HG03575 (cell line): ENCODE measurements around the gene TIGD1.

Source experiments
- ATAC-seq: cut with Tn5 transposase; IDR thresholded peaks from one replicate; pipeline ENCODE4 v1.9.1; 2021; ENCODE audit not compliant: unreplicated experiment, insufficient number of reproducible peaks, low FRiP score; ENCODE audit errors: extremely low read depth

The TIGD1 gene

DNA sequence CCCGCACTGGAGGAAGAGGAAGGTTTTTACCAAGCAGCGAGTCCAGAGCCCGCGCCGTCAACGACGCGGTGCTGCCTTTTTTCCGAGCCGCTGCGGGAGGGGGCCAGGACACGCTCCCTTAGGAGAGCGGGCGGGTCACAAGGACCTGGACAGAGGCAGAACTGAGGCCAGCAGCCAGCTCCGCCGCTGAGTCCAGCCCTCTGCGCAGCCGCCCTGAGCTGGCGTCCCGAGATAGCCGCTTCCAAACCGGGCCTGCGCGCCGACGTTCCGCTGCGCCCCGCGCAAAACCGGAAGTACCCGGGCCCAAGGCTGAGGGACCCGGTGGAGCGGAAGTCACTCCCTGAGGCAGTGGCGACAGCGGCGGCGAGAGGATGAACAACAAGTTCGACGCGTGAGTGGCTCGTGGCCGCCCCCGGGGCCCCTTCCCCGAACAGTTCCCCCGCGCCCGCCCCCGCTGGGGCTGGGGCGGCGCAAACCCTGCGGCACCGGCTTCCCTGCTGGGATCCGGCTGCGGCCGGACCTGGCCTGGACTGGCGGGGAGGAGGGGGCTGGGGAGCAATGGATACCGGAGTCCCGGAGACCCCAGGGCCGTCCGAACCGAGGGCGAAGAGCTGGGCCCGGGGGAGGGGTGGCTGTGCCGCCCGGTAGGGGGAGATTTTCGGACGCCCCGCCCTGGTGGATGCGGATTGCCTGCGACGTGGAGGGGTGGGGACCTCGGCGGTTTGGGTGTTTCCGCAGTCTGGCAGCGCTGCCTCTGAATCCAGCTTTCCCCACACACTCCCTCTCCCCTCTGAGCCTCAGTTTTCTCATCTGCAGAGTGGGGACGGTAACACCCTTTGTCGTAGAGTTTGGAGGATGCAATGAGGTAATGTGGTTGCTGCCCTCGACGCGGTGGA, at the start of gene TIGD1, which contains the start of gene EIF4E2:
Gene TIGD1 (minus strand): TSS at position 204 of the 896 bp plus-strand sequence. CDS start 675 bp downstream, outside the sequence.
Gene EIF4E2 (plus strand): TSS at position 336 of the 896 bp plus-strand sequence. CDS start 36 bp downstream, at position 372.
- peak; percentile 74 for ATAC-seq

DNA sequence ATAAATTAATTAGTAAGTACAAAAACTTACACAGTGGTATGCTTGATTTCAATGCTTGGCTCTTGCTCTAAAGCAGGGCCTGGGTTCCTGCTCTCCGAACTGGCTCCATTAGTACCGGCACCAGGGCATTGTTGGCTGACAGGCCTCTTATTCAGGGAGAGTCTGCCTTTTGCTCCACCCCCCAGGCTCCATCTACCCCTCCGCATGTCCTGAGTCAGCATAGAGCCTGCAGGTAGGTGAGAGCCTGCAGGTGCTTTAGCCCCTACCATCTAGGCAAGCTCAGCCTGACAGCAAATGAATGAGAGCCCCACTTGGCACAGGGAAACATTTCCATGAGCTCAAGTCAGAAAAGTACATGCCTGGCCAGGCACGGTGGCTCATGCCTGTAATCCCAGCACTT, 47.9 kb upstream of the TIGD1 start:
- no peak for ATAC-seq

DNA sequence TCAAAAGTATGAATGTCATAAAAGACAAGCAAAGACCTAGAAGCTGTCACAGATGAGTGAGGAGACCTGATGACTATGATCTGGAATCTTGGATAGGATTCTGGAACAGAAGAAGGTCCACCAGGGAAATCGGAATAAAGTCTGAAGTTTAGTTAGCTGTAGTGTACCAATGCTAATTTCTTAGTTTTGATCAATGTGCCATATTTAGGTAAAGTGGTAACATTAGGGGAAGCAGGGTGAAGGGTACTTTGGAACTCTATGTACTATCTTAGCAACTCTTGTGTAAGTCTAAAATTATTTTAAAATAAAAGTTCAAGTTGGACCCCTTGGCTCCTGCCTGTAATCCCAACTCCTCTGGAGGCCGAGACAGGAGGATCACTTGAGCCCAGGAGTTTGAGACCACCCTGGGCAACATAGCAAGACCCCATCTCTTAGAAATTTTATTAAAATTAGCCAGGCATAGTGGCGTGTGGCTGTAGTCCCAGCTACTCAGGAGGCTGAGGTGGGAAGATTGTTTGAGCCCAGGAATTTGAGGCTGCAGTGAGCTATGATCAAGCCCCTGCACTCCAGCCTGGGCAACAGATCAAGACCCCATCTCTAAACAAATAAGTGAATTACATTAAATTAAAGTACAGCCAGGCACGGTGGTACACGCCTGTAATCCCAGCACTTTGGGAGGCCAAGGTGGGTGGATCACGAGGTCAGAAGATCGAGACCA, 47.2 kb upstream of the TIGD1 start:
- no peak for ATAC-seq

DNA sequence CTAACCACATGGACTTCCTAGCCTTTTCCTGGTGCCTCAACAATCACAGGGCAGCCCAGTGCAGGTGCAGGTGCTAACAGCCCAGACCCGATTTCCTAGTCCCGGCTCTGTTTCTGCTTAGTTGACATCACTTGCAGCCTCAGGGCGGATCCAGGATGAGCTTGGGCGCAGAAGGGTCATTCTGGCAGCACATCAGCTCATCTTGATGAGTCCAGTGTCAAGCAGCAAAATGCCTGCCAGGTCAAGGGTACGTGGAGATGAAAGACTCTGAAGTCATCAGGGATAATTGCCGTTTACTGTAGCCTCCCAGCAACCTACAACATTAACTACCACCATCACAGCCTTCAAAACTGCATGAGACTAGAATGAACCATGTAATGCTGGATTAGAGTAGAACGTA, 43.6 kb upstream of the TIGD1 start:
- ATAC-seq, result no peak

DNA sequence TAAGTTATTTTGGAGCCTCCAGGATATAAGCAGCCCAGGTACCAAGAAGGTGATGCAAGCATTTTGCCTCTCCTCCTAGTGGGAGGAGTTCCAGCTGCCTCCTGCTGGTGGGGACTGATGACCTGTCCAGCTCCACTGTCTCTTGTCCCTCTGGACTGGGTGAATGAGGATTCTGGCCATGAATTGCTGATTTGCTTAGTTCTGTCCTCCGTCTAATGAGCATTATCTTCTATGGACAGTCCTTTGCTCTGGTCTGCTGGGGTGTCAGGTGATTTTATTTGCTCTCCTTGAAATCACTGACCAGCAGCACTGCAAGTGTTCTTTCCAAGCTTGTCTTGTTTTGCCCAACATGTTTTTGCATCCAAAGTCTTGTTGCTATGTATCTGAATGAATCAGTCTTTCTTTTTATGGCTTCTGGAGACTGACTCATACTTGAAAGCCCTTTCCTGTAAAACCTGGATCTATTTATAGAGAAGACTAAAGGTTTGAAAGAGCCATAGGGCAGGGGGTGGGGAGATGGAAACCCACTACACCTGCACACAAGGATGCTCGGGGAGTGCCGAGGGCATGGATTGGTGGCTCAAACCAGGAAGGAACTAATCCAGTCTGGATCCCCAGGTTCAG, 42.5 kb upstream of the TIGD1 start:
- ATAC-seq, result no peak

GRCh38 chr2:232588680-232589585, 38.6 kb upstream of the TIGD1 start:
- no peak for ATAC-seq

GRCh38 chr2:232588031-232588430, 37.7 kb upstream of the TIGD1 start:
- ATAC-seq, result no peak

- no peak for ATAC-seq
These were observed 37.2 kb upstream of the TIGD1 start for GRCh38 chr2:232587512-232587911.

GRCh38 chr2:232586943-232587505, 36.7 kb upstream of the TIGD1 start:
- ATAC-seq, result no peak

GRCh38 chr2:232584238-232584637, 33.9 kb upstream of the TIGD1 start:
- ATAC-seq, result no peak

GRCh38 chr2:232581725-232582124, 31.4 kb upstream of the TIGD1 start:
- ATAC-seq, result no peak

DNA sequence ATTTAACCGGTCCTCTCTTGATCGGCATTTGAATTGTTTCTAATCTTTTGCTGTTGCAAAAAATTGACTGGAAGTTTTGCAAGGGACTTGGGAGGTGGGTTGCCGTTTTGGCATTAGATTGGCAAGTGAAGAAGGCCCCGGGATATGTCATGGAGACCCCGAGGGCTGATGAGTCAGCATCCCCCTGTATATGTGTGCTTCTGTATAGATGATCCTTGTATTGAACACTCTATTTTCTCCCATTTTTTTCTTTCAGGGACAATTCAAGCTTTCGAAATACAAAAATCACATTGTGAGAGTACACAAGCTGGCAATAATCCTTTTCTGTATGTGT, 30.3 kb upstream of the TIGD1 start:
- no peak for ATAC-seq

DNA sequence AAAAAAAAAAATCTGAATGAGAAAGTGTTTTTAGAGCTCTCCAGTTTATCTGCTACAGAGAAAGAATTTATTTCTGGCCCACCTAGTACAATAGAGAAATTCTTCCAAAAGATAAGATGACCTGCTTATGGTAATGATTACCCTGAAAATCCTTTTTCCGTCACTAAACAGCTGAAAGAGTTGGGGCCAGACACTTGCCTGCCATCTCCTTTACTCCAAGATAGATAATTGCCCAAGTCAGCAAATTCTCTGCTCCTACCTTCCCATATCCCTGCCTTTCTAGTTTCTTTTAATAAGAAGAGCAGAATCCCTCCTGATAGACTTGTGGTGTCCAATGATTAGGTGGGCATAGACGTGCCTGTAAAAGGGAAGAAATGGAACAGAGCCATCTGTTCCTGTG, 28.3 kb upstream of the TIGD1 start:
- no peak for ATAC-seq

DNA sequence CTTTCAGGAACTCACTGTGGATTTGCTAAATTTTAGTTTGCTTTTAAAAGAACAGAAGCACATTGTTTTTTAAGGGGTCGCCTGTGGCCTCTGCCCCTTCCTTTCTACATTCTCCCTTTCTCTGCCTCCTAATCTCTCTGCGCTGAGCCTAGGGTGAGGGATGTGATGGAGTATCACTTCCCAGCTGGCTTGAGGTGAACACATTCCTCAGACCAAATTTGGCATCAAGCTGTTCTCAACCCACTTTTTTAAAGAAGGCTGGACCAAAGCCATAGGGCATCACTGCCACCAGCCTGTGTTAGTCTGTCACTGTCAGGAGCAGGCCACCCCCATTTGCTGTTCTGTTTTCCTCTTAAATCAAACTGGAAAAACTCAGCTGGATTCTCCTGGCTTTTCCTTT, 27.5 kb upstream of the TIGD1 start:
- no peak for ATAC-seq

DNA sequence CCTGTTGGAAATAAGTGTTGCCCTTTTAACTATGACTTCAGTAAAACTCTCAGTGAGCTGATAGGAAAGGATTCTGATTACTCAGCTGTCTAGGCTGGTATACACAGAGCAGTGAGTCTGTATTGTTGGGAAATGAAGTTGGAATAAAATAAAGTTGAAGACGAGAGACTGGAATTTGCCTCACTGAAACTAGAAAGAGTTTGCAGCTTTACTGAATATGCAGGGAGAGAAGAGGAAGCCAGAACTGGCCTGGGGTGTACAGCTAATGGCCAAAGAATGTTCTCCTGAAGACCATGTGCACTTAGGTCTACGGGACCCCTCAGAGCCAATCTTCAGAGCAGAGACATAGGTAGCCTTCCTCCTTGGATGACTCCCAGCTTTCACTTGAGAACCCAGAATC, 26.6 kb upstream of the TIGD1 start:
- ATAC-seq, result no peak

- no peak for ATAC-seq
These were observed 25.0 kb upstream of the TIGD1 start for GRCh38 chr2:232575404-232575746.

GRCh38 chr2:232574674-232575403, 24.5 kb upstream of the TIGD1 start:
- no peak for ATAC-seq

DNA sequence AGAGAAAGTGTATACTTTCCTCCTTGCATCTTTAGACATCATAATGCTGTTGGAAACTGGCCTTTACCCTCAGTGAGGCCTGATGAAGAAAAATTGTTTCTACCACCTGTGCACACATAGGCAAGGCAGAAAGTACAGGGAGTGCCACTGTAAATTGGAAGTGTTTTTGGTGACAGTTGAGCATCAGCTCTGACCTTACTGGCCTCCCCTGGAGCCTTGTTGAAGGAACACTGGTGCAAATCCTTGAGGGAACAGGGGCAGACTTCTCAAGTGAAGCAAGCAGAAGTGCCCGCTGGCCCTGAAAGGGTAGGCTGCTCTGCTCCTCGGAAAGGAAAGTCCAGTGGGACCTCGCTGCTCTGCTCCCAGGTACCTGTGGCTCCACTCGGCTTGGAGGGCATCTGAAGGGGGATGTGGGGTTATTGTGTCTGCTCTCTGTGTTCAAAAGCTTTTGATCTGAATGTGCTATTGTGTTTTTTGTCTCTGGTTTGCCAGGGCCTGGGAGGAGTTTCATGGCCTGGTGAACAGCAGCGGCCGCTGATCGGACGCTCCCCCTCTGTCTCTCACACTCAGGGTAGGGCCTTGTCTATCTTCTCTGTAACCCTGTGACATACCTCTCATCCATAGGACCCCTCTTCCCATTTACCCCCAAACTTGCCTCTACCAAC, 23.5 kb upstream of the TIGD1 start:
- ATAC-seq, result no peak
